Endothelial cell of hepatic sinusoid (primary cell): ENCODE data around the gene F13A1.

ENCODE experiments used
- in situ Hi-C: cut with HindIII; loops from 2 replicates; pipeline ENCODE4 v1.10.0; 2017; ENCODE audit warnings: low sequenced_read_pairs

F13A1 gene

DNA sequence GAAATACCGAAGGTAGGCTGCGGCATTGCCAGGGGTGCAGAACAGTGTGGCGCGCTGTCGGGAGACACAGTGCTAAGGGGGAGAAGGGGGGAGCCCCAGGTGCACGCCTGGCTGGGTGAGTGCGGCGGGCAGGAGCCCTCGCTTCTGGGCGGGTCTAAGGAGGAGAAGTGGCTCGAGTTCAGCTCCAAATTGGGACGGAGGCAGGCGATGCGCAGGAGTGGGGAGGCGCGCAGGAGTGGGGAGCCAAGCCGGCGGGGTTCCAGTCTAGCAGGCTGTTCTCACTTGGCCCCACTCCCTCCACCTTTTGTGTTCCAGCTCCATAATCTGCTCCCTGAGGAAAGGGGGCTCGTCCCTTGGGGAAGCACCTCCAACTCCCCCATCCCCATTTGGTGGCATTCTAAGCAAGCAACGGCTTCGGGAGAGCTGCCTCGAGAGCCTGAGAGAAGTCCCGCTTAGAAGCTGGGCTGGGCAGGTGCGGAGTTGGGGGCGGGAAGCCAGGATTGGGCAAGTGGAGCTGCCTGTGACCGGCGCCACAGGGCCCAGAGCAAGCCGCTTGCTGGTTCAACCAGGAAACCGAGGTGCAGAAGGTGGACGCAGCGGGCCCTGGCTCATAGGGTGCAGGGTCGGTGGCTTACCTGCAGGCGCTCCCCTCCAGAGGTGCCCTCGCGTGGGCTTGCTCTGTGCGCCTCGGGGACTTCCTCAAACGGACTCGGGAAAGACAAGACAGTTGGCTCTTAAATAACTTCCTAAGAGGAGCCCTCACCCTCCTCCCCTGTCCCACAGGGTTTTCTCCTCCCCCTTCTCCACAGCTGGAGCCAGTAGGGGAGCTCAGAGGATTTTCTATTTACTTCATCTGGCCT is at the start of gene F13A1:
Gene F13A1, minus strand, starts transcription at position 711 of the 860 bp plus-strand sequence. CDS start 1,998 bp downstream, outside the sequence.
- in situ Hi-C loops, result no loop called here

DNA sequence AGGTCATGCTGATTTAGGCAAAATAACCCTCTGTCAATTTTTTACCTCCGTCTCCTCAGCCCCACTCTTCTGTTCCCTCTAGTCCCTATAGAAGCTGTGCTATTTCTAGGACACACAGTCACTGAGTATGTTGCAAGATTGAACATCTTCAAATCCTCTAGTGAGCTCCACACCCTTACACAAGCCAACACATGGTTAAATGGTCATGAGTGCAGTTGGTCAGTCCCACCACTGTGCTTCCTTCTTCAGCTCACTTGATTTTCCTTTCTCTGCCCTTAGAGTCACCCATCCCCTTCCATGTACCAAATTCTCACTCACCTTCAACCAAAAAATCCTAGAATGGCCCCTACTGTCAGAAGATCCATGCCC is 48.2 kb upstream of the F13A1 start:
- in situ Hi-C loops, result no loop called here

DNA sequence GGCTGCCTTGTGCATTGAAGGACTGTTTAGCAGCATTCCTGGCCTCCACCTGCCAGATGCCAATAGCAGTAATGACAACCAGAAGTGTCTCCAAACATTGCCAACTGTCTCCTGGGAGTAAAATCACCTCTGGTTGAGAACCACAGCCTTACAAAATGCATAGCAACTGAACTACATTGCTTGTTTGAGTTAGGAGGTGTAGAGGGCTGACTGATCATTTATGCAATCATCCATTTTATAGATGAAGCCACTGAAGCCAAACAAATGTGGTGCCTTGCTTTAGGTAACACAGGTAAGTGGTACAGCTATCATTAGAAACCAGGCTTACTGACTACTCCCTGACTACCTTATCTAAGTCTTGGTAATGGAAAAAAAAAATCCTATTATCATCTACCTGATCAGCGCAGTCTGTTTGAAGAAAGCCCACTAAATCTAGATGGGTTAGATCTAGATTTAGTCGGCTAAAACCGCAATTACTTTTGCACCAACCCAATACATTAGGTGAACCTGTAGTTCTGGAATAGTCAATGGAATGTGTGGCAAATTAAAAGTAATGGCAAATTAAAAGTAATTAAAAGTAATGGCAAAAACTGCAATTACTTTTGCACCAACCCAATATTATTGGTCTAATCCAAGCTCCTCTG is 47.7 kb upstream of the F13A1 start:
- in situ Hi-C loops, result no loop called here

DNA sequence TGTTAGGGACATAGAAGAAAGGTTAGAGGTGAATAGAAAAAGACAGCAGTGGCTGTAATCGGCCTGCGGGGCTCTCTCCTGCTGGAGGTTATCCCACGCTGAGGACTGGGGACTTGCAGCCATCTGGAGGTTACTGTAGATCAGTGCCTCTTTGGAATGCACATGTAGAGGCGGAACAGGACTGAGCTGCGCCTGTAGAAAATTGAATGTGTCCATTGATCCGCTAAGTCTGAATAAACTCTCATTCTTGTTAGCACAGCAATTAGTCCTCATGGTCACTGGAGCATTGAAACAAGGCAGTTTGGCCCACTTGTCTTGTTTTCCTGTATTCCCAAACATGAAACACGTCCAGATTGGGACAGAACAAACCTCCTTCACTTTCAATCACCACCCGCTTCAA is 46.3 kb upstream of the F13A1 start:
- in situ Hi-C loops, result no loop called here

DNA sequence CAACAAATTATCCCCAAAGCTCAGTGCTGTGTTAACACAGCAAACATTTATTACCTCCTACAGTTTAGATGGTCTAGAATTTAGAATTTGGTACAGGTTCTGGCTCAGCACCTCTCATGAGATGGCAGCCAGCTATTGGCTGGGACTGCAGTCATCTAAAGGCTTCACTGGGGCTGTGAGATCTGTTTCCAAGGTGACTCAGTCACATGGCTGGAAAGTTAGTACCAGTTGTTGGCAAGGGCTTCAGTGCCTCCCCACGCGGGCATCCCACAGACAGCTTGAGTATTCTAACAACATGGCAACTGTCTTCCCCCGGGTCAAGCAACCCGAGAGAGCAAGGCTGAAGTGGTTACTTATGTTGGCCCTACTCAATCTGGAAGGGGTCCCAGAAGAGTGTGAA is 44.8 kb upstream of the F13A1 start:
- in situ Hi-C loops, result no loop called here

DNA sequence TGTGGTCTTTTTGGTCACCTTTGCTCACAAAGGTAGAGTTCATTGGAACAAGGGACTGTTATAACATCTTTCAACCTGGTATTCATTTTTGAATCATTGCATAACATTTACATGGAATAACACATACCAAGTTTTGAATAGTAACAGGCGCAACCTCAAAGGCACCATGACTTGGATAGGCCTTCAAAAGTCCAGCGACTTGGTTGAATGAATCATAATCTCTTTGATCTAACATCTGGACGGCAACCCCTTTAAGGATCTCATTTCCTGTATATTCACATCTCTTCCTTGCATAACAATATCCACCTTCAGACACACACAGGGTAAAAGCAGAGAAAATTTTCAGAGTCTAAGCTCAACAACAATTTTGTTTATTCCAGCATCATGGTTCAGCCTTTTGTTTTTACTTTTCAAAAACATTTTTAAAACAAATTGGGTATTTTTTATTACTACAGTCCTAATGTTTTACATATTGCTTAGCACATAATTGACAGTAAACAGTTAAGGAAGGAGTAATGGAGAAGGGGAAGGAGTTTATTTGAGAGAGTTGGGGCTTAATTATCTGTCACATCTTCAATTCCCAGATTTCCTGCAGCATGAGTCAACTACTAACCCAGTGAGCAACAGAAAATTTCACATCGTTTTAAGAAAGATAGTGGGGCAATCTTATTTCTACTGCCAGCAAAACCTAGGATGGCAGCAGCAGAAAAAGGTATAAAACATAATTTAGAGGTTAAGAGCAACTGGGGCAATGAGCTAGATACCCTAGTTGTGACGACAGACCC is 41.8 kb upstream of the F13A1 start:
- in situ Hi-C loops, result no loop called here

DNA sequence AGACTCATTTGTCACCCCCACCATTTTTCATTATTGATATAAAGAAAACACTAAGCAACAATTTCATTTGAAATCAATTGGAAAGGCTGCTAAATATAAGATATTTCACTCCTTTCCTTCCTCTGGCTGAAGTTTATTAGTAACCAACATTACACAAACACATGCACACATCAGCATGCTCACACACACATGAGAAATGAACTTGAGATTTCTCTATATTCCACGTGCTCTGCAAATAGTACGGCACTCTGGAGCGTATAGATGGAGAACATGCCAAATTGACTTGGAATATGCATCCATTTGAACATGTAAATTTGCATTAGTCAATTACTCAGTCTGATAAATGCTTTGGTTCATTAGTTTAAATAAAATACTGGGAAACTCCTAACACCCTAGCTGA is 37.1 kb upstream of the F13A1 start:
- in situ Hi-C loops, result no loop called here

DNA sequence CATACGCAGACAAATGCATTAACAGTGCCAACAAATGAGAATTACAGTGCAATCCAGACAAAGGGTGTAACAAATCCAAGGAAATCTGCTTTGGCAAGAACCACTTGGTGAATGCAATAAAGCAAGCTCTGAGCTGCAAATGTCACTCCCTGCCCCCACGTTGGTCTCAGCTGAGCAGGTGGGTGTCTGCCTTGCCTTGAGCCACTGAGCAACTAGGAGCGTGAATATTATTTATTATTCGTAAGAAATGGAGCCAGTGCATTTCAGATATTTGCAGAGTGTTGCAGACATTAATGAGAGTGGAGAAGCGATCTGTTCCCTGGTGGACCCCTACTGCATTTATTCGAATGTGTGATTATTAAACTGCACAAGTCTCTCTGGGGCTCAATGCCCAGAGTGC is 36.6 kb upstream of the F13A1 start:
- in situ Hi-C loops, result no loop called here

DNA sequence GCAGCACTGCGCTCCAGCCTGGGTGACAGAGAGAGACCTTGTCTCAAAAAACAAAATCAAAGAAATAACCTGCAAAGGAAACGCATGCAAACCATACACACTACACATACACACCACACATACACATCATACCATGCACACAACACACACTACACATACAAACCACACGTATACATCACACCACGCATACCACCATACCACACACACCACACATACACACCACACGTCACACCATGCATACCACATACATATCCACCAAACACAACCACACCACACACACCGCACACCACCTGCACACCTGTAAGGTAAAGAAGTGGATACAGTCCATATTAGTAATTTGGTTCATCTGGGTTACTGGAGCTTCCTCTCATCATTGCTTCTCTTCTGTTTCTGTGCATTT is 32.3 kb upstream of the F13A1 start:
- in situ Hi-C loops, result no loop called here

DNA sequence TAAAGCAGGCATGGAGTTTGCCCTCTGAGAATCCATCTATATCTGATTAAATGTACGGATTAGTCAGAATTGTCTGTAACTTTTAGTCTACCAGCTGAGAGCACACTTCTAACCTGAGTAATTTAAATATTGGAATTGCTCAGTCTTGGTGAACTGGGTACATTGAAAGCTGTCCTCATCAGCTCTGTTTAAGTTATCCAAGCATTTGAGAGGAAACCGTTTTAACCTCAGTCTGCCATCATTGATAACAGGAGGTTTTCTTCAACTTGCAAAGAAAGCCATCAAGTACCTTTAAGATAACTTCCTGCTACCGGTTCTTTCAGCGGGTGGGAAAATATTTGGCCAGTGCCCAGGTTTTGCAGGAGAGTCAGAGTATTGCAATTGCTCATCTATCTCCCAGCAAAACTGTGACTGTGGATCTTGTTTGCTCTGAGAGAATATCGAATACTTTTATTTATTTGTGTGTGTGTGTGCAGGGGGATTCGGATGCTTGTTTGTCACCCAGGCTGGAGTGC is 31.1 kb upstream of the F13A1 start:
- in situ Hi-C loops, result no loop called here

DNA sequence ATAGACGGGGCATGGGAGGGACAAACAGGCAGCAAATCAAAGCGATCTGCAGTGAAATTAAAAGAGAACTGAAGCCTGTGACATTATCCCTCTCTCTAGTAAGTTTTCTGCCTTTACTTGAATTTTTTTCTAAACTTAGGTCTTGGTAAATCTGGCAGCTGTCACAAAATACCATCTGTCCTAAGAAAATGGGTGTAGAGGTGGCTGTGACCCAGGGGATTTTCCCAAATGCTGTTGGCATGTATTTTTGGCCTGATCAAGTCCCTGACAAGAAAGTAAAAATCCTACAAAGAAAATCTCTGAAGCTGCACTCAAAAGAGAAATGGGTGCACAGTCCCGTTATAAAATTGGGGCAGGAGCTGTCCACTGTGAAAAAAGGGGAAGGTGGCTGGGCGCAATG is 30.2 kb upstream of the F13A1 start:
- in situ Hi-C loops, result no loop called here

DNA sequence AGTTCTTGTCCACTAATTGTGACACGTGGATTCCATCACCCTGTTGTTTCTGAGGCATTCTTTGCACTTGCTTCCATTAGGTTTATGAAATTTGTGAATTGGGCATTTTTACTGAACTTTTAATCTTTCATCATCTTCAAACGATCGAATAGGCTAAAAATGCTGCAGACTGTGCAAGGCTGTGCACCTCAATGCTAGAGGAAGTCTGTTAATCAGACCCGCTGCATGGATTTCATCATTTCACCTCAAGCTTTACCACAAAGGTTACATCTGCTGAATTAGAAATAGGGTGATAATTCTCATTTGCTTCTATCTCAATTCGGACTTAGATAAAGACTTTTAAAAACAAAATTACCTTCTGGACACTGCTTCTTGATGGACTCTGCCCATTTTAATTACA is 27.8 kb upstream of the F13A1 start:
- in situ Hi-C loops, result no loop called here

DNA sequence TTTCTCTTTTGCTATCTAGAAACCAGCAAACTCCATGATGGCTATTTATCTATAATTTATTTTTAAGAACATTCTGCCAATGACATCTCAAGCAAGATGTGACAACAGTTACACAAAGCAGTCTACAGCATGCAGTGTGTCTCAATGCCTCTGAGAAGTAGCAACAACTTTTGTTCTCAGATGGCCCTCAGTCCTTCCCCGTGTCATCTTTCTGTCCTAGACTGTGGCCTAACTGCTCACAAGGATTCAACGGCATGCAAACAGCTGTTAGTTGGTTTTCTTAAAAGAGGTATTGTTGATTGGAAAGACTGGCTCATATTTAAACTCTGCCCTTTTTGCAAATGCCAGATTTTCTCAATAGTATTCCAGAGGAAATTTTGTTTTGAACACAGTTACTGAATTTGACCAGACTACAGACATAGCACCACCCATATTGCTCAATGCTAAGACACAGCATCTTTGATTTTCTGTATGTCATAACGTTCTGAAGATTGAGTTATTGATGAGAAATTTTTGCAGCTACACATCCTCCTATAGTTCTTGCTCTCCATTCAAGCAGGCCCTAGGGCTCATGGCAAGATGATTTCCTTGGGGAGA is 26.1 kb upstream of the F13A1 start:
- in situ Hi-C loops, result no loop called here

DNA sequence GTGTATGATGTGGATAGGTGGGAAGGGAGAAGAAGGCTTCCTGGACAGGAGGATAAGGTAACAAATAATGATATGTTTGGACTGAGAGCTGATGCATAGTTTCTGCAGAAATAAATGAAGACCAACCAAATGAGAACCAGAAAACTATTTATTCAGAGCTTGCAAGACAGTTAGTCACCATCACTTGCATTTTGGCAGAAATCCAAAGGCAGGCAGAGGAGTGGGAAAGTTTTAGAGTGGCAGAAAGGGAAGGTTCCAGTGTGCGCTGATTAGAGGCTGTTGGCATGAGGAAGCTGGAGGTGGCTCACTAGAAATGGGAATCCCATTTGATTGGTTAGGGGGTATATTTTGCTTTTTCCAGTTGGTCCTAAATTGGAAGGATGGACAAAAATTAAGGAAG is 13.0 kb upstream of the F13A1 start:
- in situ Hi-C loops, result no loop called here

DNA sequence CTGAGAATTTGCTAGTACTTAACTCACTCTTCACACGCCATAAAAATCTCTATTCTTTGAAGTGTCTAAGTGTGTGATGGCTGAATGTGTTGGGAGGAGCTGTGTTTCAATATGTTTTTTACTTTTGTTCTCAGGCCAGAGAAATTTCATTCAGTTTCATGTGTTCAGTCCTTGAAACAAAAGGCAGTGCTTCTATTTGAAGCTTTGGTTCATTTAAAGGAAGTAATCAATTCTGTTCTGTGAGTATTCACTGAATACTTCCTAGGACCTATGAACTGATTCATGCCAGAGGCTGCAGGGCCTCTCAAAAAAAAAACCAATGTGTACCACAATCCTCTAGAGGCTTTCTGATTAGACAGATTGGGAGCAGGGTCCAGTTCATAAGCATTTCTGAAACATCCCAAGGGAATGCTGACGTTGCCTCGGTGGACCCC is 12.4 kb upstream of the F13A1 start:
- in situ Hi-C loops, result no loop called here

DNA sequence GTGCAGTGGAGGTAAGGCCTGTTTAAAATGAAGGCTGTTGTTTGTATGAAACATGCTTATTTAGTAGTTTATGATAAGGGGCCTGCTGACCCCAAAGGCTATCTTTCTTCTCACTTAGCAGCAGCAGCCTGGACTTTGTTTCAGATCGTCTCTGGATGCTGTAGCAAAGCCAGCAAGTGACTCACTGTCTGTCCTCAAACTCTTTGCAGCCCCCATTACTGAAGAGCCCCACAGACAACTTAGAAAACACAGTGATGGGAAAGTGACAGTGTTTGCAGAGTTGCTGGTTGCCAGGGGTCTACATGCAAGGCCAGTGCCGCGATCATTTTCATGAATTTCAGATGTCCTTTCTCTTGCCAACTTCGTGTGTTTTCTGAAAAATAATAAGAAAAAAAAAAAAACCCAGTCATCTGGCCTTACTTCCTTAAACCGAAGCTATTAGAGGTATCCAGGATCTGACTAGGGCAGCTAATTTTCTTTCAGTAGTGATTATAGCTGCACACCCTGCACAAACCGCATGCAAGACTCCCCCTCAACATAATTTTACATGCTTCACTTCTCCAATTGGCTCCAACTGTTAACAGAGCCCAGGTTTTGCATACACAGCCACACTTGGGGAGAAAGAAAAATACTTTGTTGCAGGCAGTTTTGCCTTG is 11.6 kb upstream of the F13A1 start:
- in situ Hi-C loops, result no loop called here

DNA sequence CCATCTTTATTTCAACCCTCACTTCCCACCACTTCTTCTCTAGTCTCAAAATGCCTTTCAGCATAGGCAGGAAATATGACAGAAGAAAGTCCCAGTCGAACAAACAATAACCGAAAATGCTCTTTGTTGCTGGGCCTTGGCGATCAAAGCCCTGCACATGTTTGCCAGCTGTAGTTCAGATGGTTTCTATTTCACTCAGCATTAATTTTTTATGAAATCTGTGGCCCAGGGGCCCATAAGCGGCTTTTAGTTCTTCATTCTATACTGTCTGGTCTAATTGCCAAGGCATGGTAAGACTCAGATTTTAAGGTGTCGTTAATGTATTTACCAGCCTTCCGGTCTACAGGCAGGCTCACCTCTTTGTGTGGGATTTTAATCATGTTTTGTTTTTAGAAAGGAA is 10.9 kb upstream of the F13A1 start:
- in situ Hi-C loops, result no loop called here

DNA sequence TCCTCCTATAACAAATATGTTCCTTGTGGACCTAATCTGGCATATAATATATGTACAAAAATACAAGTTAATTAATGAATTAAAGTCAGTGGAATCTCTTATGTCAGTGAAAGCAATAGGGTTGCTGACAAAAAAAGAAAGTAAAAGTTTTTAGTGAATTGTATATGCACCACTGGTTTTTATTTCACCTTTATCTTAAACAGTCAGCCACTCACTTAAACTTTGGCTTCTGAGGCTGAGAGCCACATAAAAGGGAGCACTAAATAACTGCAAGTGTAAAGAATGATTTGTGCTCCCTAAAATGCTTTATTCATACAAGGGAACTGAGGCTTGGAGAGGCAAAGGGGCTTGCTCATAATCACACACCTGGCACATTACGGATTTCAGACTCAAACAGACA is 9.9 kb upstream of the F13A1 start:
- in situ Hi-C loops, result no loop called here

DNA sequence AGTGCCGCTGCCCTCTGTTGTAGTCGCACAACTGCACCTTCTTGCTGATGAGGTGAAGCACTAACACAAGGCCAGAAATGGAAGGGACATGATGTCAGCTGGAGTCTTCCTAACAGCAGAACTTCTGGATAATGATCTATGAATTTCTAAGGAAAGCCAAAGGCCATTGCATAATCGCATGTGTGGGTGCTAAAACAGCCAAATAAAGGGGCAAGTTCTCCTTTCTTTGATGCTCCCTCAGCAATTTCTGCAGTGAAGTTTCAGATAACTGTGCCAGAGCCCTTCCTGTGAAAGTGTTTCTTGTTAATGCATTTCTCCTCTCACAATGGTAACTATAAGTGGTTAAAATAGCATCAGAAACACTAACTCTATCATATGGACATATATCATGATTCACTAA is 8.0 kb upstream of the F13A1 start:
- in situ Hi-C loops, result no loop called here

DNA sequence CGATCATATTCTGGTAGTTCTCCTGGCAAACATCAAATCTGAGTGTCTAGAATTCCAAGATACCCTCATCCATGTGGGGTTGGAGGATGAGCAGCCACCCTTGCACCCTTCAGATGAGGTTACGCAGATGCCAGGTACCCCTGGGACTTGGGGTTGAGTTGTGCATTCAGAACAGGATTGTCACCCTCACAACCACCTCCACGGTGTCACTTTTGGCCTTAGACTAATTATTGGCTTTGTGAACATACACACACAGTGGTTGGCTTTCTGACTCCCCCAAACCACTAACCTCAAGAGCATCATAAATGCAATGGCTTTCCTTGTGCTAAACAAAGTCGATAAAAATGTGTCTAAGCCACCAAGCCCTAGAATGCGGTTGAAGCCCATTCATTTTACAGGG is 2.9 kb upstream of the F13A1 start:
- in situ Hi-C loops, result no loop called here

DNA sequence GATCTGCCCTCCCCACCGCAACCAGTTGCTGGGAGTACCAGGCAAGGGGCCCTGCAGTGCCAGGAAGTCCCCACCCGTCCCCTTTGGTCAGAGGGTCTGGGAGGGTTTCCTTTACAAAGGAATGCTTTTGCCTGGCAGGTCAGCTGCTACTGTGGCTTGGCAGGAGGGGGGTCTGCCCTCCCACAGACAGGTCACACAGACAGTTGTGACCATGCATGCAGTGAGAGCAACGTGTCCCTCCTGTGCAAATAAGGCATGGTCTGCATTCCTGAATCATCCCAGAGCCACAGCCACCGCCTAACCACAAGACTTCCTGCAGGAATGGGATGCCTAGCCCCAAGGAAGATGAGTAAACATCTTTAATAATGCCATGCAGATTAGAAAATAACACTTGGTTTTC is 439 bp upstream of the F13A1 start:
- in situ Hi-C loops, result no loop called here
